Lower leg skin (tissue), 3 donors: ENCODE data around the gene RPRD1B.

Experiments
- POLR2A ChIP-seq, 2 donors: fragments of 450-650 bp; IDR thresholded peaks; one replicate each; pipeline ENCODE4 v1.6.1; 2016 to 2017; ENCODE audit warnings: antibody characterized with exemption in 2 of 2, mild to moderate bottlenecking in 1 of 2, moderate library complexity in 1 of 2
- TF ChIP-seq, protein P1 (sequence below), 3 donors: fragments of 450-650 bp; IDR thresholded peaks; one replicate each; pipeline ENCODE4 v1.5.1; 2016; ENCODE audit warnings: antibody characterized with exemption in 3 of 3, mild to moderate bottlenecking in 3 of 3, moderate library complexity in 2 of 3

DNA sequence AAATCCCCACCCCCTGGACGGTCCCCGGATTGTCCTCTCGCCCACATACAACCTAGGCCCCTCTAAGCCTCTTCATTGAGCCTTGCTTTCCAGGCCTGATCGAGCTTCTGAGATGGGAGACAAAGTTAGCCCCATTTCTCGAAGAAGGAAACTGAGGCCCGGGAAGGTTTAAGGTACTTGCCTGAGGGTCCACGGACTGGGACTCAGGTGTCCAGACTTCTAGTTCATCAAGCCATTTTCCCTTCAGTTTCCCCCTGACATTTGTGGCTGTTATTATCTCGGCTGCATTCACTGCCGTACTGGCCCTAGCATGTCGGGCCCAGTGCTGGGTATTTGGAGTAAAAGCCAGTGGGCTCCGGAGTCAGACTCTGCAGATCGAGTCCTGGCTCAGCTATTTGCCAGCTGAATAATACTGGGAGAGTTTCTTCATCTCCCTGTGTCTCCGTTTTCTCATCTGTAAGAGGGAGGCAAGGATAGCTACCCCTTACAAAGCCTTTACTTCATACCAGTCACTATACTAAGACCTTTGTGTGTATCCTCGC lies 633 bp downstream of the RPRD1B start:
- TF ChIP-seq, protein P1, sequence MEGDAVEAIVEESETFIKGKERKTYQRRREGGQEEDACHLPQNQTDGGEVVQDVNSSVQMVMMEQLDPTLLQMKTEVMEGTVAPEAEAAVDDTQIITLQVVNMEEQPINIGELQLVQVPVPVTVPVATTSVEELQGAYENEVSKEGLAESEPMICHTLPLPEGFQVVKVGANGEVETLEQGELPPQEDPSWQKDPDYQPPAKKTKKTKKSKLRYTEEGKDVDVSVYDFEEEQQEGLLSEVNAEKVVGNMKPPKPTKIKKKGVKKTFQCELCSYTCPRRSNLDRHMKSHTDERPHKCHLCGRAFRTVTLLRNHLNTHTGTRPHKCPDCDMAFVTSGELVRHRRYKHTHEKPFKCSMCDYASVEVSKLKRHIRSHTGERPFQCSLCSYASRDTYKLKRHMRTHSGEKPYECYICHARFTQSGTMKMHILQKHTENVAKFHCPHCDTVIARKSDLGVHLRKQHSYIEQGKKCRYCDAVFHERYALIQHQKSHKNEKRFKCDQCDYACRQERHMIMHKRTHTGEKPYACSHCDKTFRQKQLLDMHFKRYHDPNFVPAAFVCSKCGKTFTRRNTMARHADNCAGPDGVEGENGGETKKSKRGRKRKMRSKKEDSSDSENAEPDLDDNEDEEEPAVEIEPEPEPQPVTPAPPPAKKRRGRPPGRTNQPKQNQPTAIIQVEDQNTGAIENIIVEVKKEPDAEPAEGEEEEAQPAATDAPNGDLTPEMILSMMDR (IDR thresholded peaks at IDR 0.05) = no peak
- TF ChIP-seq POLR2A (IDR thresholded peaks at IDR 0.05) = no peak
